ENCODE data around the gene UTP11.
"Not testable (repeated sequence)": the region's sequence is repeated elsewhere in the genome, so short reads cannot be mapped to it uniquely, and the experiment has no call there.

UTP11 gene, protein sequence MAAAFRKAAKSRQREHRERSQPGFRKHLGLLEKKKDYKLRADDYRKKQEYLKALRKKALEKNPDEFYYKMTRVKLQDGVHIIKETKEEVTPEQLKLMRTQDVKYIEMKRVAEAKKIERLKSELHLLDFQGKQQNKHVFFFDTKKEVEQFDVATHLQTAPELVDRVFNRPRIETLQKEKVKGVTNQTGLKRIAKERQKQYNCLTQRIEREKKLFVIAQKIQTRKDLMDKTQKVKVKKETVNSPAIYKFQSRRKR

DNA sequence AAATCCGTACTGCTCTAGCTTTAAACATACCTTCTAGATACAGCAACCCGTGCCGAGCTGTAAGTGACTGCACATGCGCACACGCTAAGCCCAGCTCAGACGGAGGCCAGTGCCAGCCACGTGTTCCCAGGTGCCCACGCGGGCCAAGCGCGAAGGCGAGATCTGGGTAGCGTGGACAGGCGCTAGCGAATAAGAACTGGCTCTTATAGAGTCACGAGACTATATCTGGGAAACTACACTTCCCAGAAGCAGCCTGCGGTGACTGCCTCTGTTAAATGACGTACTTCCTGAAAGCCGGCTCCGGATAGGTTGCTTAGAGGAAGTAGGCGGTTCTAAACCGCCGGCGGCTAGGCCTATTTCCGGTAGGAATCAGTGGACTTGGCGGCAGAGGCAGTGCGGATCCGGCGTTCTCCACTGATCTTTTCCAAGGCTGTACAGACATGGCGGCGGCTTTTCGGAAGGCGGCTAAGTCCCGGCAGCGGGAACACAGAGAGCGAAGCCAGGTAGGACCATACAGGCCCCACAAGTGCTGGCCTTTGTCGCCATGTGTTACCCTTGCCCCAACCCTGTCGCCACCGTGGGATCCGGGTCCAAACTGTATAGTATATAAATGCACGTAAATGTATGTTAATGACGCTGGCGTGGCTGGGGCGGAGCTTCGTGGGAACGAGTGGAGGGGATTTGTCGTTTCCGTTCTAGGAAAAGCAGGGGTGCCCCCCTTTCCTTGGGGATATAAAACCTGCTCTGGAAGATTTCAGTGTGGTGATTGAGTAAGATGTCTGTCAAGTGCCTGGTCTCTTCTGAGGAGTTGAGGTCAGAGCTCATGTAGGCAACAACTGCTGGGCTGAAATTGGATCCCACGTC is at the start of gene UTP11:
Gene UTP11, plus strand, starts transcription at position 372 of the 864 bp plus-strand sequence. Its CDS starts 69 bp downstream, at position 441.
- peak; percentile 100 for DNase-seq

DNA sequence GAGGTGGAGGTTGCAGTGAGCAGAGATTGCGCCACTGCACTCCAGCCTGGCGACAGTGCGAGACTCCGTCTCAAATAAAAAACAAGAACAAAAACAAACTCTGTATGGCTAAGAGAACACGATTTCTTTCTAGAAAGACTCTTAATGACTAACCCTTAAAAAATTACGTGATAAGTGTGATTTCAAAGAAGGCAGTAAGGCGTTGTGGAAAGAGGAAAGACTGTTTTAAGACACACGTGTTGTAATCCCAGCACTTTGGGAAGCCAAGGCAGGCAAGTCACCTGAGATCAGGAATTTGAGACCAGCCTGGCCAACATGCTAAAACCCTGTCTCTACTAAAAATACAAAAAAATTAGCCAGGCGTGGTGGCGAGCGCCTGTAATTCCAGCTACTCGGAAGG is 48.4 kb upstream of the UTP11 start:
- not testable (repeated sequence) for DNase-seq

DNA sequence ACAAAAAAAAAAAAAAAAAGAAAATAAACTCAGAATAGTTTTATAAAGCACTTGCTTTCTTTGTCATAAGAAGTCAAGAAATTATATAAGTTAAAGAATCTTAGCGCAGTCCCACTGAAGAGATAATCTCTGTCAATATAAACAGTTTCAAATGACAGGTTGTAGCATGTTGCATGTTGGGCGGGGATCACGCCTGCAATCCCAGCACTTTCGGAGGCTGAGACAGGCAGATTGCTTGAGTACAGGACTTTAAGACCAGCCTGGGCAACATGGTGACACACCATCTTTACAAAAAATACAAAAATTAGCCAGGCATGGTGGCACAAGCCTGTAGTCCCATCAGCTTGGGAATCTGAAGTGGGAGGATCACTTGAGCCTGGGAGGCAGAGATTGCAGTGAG is 47.2 kb upstream of the UTP11 start:
- DNase-seq, result no peak

DNA sequence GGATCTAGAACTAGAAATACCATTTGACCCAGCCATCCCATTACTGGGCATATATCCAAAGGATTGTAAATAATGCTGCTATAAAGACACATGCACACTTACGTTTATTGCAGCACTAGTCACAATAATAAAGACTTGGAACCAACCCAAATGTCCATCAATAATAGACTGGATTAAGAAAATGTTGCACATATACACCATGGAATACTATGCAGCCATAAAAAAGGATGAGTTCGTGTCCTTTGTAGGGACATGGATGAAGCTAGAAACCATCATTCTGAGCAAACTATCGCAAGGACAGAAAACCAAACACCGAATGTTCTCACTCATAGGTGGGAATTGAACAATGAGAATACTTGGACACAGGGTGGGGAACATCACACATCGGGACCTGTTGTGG is 38.9 kb upstream of the UTP11 start:
- not testable (repeated sequence) for DNase-seq

DNA sequence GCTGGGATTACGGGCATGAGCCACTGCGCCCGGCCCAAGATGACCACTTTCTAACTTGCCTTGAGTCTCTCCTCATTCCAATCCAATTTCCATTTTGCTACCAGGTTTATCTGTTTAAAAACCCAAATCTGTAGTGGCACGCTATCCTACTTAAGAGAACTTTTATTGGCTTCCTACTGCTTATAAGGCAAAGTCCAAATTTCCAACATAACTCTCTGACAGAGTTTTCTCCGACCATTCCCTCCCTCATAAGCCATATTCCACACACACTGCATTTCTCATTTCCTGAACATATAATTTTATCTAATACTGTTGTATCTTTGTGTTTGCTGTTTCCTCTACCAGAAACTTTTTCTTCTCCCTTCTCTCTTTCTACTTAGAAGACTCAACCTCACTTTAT is 38.0 kb upstream of the UTP11 start:
- no peak for DNase-seq

DNA sequence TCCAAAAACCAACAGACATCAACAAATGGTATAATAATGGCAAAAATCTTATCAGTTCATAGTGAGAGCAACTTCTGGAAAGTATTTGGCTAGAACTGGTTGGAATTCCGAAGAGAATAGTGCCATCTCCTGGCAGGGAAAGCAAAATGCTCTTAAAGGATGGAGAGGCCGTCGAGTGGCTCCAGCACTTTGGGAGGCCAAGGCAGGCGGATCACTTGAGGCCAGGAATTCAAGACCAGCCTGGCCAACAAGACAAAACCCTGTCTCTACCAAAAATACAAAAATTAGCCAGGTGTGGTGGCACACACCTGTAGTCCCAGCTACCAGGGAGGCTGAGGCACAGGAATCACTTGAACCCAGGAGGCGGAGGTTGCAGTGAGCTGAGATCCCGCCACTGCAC is 37.5 kb upstream of the UTP11 start:
- DNase-seq, result not testable (repeated sequence)

DNA sequence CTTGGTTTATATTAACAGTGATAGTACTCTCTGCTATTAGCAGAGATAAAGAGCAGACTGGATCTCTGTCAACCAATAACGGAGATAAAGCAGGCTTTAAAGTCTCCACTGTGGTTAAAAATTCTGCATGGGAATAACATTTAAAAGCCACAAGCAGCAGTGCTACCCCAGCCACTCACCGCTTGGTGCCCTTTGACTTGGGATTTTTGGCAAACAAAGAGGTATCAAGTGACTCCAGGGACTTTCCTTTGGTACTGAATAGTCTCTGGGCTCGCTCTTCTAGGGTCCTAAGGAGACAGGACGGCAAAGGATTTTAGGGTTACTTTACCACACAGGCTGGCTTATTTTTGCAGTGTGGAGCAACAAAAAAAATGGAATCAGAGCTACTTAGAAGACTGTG is 34.0 kb upstream of the UTP11 start:
- no peak for DNase-seq

DNA sequence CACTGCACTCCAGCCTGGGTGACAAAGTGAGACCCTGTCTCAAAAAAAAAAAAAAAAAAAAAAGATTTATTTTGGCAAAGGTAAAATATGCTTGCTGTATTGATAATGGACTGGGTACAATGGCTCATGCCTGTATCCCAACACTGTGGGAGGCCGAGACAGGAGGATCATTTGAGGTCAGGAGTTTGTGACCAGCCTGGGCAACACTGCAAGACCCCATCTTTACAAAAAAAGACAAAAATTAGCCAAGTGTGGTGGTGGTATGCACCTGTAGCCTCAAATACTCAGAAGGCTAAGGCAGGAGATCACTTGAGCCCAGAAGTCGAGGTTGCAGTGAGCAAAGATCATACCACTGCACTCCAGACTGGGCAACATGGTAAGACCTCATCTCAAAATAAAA is 29.0 kb upstream of the UTP11 start:
- DNase-seq, result no peak

DNA sequence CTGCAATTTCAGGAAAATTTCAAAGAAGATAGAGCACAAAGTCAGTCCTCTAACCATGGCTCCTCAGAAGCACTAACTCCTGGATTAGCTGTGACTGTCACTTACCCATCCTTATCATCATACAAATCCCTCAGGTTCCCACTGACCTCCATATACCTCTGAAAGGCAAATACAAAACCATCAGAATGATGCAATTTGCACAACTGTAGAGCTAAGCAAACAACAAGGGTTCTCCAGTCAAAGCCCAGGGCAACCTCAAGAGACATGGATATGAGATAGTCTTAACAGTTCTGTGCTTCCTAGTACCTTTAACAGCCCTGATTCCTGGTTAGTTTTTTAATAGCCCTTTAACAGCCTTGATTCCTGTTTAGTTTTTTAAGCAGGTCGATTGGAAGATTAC is 24.9 kb upstream of the UTP11 start:
- no peak for DNase-seq

DNA sequence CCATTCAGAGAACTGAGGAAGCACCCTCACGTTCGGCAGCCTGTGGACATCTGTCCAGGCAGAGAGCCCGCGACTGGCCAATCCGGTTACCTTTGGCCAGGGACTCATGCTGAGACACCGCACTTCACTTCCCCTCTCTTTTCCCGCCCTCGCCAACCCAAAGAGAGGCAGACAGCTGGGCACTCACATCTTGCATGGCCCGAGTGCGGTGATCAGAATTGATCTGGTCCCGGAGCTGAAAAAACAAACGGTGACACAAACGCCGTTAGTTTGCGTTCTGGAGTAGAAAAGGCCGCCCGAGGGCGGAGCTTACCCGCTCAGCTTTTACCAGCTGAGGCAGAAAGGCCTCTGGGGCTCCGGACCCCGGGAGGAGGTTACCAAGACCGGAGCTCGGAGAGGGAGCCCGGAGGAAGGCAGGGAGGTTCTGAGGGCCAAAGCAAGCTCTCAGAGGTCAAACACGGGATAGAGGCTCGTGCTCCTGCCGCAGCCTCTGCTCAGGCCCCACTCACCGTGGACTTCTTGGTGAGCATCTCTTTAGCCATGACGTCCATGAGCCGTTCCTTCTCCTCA is 23.1 kb upstream of the UTP11 start:
- DNase-seq, result no peak

DNA sequence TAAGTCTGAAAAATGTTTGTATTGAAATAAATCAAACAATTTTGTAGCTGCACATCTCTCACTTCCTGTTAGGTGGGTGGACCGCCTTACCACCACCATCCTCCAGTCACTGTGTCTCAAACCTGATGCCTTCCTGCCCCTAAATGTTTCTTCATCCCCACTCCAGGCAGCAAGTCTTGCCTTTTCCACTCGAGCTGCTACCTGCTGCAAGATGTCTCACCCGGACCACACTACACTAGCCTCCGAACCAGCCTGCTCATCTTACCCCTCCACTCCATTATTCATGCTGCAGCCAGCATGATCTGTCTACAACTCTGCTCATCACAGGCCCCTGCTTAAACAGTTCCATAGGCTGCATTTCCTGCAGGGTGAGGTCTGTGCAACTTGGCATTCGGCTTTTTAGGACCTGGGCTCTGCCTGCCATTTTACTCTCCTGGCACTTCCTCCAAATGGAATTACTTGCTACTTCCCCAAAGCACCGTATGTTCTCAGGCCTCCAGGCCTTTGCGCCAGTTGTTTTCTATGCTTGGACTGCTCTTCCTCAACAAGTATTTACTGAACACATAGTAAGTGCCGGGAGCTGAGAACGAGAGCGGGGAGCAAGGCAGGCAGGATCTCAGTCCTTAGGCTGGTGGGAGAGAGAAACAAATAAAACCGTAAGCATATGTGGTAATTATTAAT is 17.5 kb upstream of the UTP11 start:
- no peak for DNase-seq

DNA sequence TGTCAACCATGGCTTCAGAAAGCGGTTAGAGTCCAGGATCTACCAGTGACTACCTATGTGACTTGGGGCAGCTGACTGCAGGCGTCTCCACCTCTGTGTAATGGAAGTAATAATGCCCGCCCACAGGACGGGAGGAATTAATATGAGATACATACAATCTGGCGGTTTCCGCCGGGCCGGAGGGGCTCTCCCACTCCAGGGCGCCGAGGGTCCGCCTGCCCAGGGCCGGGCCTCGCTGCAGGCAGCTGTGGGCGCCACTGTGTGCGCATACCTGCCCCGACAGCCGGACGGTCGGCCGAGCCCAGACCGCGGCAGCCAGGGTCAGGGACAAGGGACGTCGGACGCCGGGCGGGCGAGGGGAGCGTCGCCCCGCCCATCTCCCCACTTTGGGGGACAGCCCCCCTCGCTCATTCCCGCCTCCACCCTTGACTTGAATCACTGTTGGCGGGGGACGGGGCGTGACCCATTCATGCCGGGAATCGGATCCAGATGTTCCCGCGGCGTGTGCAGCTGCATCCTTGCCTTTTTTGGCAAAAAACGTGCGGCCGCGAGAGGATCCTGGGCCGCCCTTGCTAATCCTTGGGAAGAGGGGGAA is 16.7 kb upstream of the UTP11 start:
- no peak for DNase-seq

DNA sequence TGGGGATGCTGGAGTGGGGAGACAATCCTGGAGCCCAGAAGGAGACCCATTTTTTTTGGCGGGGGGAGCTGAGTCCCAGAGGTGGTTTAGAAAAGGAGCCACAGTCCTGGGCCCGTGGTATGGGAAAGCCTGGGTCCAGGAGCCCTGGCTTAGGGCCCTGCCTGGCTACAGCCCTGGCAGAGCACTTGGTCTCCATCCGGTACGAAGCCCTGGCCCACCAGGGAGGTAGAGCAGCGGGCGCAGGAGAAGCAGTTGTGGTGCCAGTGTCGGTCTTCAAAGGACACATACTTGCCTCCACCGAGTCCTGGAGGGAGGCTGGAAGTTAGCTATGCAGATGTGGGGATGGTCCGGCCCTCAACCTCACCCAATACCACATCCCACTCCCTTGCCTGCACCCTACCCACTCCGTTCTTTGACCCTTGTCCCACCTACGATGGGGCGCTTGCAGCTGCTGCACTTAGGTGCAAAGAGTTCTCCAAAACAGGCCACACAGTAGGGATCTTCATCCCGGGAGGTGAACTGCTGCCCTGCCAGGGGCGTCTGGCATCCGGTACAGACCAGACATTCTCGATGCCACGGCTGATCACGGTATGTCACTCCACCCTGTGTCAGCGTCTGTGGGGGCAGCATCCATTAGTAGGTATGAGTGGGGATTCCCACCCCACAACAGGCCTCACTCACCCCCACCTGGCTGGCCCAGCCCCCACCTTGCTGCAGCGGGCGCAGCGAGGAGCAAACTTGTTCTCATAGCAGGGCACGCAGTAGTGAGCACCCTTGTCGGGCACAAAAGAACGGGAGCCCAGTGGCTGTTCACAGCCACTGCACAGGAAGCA is 15.1 kb upstream of the UTP11 start:
- DNase-seq, result no peak

DNA sequence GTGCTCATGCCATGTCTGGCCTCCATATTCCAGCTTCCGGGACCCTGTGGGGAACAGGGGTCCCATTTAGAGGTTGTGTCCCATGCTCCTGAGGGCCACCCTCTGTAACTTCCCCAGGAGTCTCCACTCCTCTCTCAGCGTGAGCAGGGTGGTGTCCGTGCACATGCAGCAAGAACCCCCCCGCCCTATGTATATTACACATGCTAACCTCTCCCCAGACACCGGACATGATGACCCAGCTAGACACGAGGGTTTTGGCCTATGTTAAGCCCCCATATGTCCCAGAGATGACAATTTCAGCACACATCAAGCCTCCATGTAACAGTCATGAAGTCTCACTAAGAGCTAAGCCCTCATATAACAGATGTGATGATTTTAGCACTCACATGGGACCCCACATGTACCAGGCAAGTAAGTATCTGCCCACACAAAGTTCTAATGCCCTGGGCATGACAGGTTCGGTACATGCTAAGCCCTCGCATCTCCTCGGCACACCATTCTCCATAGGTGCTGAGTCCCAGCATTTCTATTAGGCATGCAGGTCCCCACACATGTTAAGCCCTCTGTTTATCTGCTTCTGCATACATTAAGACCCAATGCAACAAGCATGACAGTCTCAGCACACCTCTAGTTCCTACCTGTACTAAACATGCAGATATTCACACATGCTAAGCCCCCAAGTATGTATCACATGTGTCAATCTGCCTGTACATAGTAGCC is 14.3 kb upstream of the UTP11 start:
- DNase-seq, result no peak

DNA sequence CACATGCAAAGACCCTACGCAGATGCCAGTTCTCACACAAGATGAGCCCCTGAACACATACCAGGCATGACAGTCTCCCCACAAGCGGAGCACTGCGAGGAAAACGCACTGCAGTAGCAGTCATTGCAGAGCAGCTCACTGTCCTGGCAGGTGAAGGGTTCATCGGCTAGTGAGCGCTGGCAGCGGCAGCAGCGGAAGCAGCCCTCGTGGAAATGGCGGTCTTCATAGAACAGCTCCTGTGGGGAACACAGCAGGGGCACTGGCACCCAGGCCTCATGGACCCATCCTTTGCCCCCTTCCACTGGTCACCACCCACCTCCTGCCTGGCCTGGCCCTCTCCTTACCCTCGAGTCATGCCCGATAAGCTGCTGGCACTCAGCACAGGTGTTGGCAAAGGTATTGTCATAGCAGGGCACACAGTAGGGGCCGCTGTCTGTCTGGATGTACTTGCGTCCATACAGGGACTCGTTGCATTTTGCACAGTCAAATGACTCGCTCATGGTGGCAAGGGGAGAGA is 13.6 kb upstream of the UTP11 start:
- DNase-seq, result no peak

DNA sequence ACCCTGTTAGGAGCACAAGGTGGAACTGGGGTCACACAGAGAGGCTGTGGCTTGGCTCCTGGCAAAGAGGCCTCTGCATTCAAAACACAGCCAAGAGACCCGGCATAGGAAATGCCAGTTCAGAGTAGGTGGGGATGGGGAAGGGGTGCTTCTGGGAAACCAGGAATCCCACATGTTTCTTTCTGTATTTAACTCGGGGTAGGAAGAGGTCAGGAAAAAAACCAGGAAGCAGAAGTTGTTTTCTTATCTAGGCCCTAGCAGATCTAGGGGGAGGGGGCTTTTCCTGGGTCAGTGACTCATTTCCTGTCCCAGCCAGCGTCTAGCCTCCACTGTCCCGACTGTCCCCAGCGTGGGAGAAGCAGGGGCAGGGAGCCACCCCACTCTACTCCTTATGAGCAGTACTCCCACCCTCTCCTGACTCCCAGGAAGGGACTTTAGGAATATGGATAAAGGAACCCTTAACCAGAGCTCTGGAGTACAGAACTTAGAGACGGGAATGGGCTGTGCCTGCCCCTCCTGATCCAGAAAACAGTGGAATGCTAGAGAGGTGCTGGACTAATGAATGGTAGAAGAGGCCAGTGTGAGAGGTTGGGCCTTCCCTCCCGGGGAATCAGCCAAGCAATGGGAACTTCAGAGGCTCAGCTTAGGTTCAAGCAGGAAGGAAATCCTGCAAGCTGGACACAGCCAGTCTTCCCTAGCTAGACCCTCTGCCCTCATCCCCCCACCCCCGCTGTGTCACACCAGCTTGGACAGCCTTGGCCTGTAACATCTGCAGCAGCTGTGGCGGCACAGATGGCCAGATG is 12.9 kb upstream of the UTP11 start:
- no peak for DNase-seq

DNA sequence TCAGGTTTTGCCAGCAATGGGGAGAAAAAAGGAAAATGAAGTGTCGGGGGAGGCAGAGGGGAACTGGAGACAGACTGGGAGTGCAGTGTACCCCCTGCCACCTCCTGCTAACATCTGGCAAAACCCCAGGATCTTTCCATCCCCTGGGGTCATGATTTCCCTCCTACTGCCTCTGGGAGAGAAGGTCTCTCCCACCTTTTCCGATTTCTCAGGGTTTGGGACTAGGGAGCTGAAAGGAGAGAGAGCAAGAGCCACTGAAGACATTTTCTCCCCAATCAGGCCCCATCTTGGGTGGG is 12.4 kb upstream of the UTP11 start:
- DNase-seq, result no peak

DNA sequence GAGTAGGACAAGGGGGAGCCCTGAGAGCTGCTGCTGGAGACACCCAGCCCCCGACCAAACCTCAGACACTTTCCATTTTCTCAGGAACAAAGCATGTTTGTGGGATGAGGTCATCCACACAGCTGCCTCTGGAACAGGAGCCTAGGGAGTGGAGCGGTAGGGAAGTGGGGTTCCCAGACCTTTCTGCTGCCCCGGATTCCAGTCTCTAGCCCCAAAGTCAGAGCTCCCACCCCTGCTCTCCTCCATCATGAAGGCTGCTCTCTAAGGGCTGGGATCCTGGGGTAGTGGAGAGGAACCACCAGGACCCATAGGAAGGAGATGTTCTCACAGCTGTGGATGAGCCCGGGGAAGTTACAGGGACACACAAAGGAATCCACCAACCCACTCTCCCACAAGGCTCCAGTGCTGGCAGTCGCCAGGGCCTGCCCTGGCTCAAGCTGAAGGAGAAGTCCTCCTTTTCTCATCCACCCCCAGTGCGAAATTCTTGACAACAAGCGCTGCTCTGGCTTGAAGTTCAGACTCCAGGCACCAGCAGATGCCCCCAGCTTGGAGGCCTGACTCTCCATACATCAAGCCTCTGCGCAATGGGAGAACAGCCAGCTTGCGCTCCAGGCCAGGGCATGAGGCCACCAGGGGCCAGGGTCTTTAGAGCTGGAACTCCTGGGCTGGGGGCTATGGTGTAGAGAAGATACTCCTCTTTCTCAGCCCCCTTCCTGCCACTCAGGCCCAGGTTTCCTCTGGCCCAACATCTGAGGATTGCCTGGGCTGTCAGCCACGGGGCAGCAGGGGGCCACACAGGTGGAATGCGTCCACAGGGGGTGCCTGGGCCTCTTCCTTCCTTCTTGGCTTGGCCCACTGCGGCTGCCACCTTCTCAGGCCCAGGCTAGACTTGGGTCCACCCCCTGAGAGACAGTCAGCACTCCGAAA is 11.7 kb upstream of the UTP11 start:
- no peak for DNase-seq
